Measurements from ENCODE around the gene FAM120A.

FAM120A gene

GRCh38 chr9:93440896-93441580 lies 10.4 kb upstream of the FAM120A start:
- in situ Hi-C loops (cut with MboI; ENCODE audit: low sequenced_read_pairs), result no loop called here

- in situ Hi-C loops (cut with MboI; ENCODE audit: low sequenced_read_pairs), result no loop called here
Measured at GRCh38 chr9:93446073-93446472, 5.4 kb upstream of the FAM120A start.

- in situ Hi-C loops (cut with MboI; ENCODE audit: low sequenced_read_pairs), result no loop called here
Measured at GRCh38 chr9:93447655-93448054, 3.8 kb upstream of the FAM120A start.

- in situ Hi-C loops (cut with MboI; ENCODE audit: low sequenced_read_pairs), result no loop called here
Measured at GRCh38 chr9:93451849-93452709, 594 bp downstream of the FAM120A start.

GRCh38 chr9:93452710-93453046 lies 1.2 kb downstream of the FAM120A start:
- in situ Hi-C loops (cut with MboI; ENCODE audit: low sequenced_read_pairs), result no loop called here

- in situ Hi-C loops (cut with MboI; ENCODE audit: low sequenced_read_pairs), result no loop called here
Measured at GRCh38 chr9:93453047-93453914, 1.8 kb downstream of the FAM120A start, which contains the start of gene FAM120AOS. FAM120AOS (minus strand) TSS chr9:93453581; CDS start chr9:93452709, 872 bp downstream.

GRCh38 chr9:93456022-93456421 lies 4.5 kb downstream of the FAM120A start:
- in situ Hi-C loops (cut with MboI; ENCODE audit: low sequenced_read_pairs), result no loop called here

- in situ Hi-C loops (cut with MboI; ENCODE audit: low sequenced_read_pairs), result no loop called here
Measured at GRCh38 chr9:93456504-93456903, 5.0 kb downstream of the FAM120A start.

GRCh38 chr9:93457006-93457405 lies 5.5 kb downstream of the FAM120A start:
- in situ Hi-C loops (cut with MboI; ENCODE audit: low sequenced_read_pairs), result no loop called here

GRCh38 chr9:93458712-93459111 lies 7.2 kb downstream of the FAM120A start:
- in situ Hi-C loops (cut with MboI; ENCODE audit: low sequenced_read_pairs), result no loop called here

- in situ Hi-C loops (cut with MboI; ENCODE audit: low sequenced_read_pairs), result no loop called here
Measured at GRCh38 chr9:93459432-93459847, 8.0 kb downstream of the FAM120A start.

- in situ Hi-C loops (cut with MboI; ENCODE audit: low sequenced_read_pairs), result no loop called here
Measured at GRCh38 chr9:93460689-93461413, 9.4 kb downstream of the FAM120A start.

GRCh38 chr9:93461414-93461743 lies 9.9 kb downstream of the FAM120A start:
- in situ Hi-C loops (cut with MboI; ENCODE audit: low sequenced_read_pairs), result no loop called here

- in situ Hi-C loops (cut with MboI; ENCODE audit: low sequenced_read_pairs), result no loop called here
Measured at GRCh38 chr9:93461821-93462220, 10.3 kb downstream of the FAM120A start.

GRCh38 chr9:93463638-93464248 lies 12.3 kb downstream of the FAM120A start:
- in situ Hi-C loops (cut with MboI; ENCODE audit: low sequenced_read_pairs), result no loop called here

- in situ Hi-C loops (cut with MboI; ENCODE audit: low sequenced_read_pairs), result no loop called here
Measured at GRCh38 chr9:93464395-93464794, 12.9 kb downstream of the FAM120A start.

GRCh38 chr9:93464876-93465275 lies 13.4 kb downstream of the FAM120A start:
- in situ Hi-C loops (cut with MboI; ENCODE audit: low sequenced_read_pairs), result no loop called here

GRCh38 chr9:93465855-93466254 lies 14.4 kb downstream of the FAM120A start:
- in situ Hi-C loops (cut with MboI; ENCODE audit: low sequenced_read_pairs), result no loop called here

- in situ Hi-C loops (cut with MboI; ENCODE audit: low sequenced_read_pairs), result no loop called here
Measured at GRCh38 chr9:93466416-93467061, 15.1 kb downstream of the FAM120A start.

GRCh38 chr9:93467062-93467416 lies 15.6 kb downstream of the FAM120A start:
- in situ Hi-C loops (cut with MboI; ENCODE audit: low sequenced_read_pairs), result no loop called here

Measured in HL-60/S4 treated with phorbol 12-myristate 13-acetate at 8.2 ng/mL for 4 days and 3 days (cell line).